GM18907 (cell line): ENCODE data around the gene SMURF2.
"Not testable (repeated sequence)": the region's sequence is repeated elsewhere in the genome, so short reads cannot be mapped to it uniquely, and the experiment has no call there.

ENCODE experiments used
- ATAC-seq: cut with Tn5 transposase; IDR thresholded peaks from one replicate; pipeline ENCODE4 v1.9.1; 2021; ENCODE audit warnings: mild to moderate bottlenecking, moderate library complexity; ENCODE audit not compliant: unreplicated experiment

Gene SMURF2

GRCh38 chr17:64599187-64599676 lies 62.9 kb downstream of the SMURF2 start:
- ATAC-seq = no peak

GRCh38 chr17:64598672-64599071 lies 63.4 kb downstream of the SMURF2 start:
- ATAC-seq = no peak

GRCh38 chr17:64596988-64597387 lies 65.1 kb downstream of the SMURF2 start:
- ATAC-seq = no peak

- ATAC-seq = no peak
Observed at GRCh38 chr17:64596439-64596838, 65.7 kb downstream of the SMURF2 start.

- no peak for ATAC-seq
Observed at GRCh38 chr17:64591944-64592343, 70.2 kb downstream of the SMURF2 start.

- no peak for ATAC-seq
Observed at GRCh38 chr17:64585146-64585545, 77.0 kb downstream of the SMURF2 start.

- no peak for ATAC-seq
Observed at GRCh38 chr17:64583038-64583437, 79.1 kb downstream of the SMURF2 start.

GRCh38 chr17:64580384-64581315 lies 81.5 kb downstream of the SMURF2 start:
- no peak for ATAC-seq

- no peak for ATAC-seq
Observed at GRCh38 chr17:64579917-64580316, 82.2 kb downstream of the SMURF2 start.

- not testable (repeated sequence) for ATAC-seq
Observed at GRCh38 chr17:64577025-64577424, 85.1 kb downstream of the SMURF2 start.

- no peak for ATAC-seq
Observed at GRCh38 chr17:64575431-64575830, 86.7 kb downstream of the SMURF2 start.

GRCh38 chr17:64574646-64575045 lies 87.5 kb downstream of the SMURF2 start:
- no peak for ATAC-seq

- no peak for ATAC-seq
Observed at GRCh38 chr17:64573214-64573613, 88.9 kb downstream of the SMURF2 start.

GRCh38 chr17:64572682-64573154 lies 89.4 kb downstream of the SMURF2 start:
- no peak for ATAC-seq

GRCh38 chr17:64571746-64572145 lies 90.4 kb downstream of the SMURF2 start:
- ATAC-seq = no peak

- ATAC-seq = no peak
Observed at GRCh38 chr17:64565563-64565962, 96.5 kb downstream of the SMURF2 start.

GRCh38 chr17:64564098-64564497 lies 98.0 kb downstream of the SMURF2 start:
- ATAC-seq = no peak

GRCh38 chr17:64555281-64555680 lies 106.8 kb downstream of the SMURF2 start:
- no peak for ATAC-seq

- no peak for ATAC-seq
Observed at GRCh38 chr17:64554028-64554637, 108.0 kb downstream of the SMURF2 start.

- ATAC-seq = no peak
Observed at GRCh38 chr17:64551461-64551860, 110.6 kb downstream of the SMURF2 start.

GRCh38 chr17:64547319-64547718 lies 114.8 kb downstream of the SMURF2 start:
- ATAC-seq = no peak

- ATAC-seq = no peak
Observed at GRCh38 chr17:64546716-64547115, 115.4 kb downstream of the SMURF2 start.
